Tibial artery (tissue), 4 donors: ENCODE data around the gene LCN12.
A peak's percentile ranks its signal among the peaks of the same experiment; 100 is the strongest.

Experiments
- DNase-seq, 2 donors: peaks; one replicate each; pipeline ENCODE4 v3.0.0-alpha.2; 2019
- H3K27ac ChIP-seq, 2 donors: fragments of 200-600 bp; sonication (generic) in 1 of 2; 1 replicate in 1 of 2; 2 replicates in 1 of 2; pipeline ENCODE4 v1.5.1; 2018 to 2019; ENCODE audit warnings: mild to moderate bottlenecking in 1 of 2
- H3K27me3 ChIP-seq, 2 donors: fragments of 200-600 bp; sonication (generic) in 1 of 2; one replicate each; pipeline versions ENCODE4 v1.5.1 to v1.6.0; 2016 to 2019
- H3K36me3 ChIP-seq, 3 donors: fragments of 200-600 bp; sonication (generic) in 2 of 3; one replicate each; pipeline ENCODE4 v1.5.1; 2016 to 2019; ENCODE audit warnings: mild to moderate bottlenecking in 2 of 3
- H3K4me1 ChIP-seq, 4 donors: fragments of 200-600 bp; sonication (generic) in 2 of 4; 1 replicate in 3 of 4; 2 replicates in 1 of 4; pipeline ENCODE4 v1.5.1; 2016 to 2019
- H3K4me3 ChIP-seq, 2 donors: fragments of 200-600 bp; sonication (generic) in 1 of 2; 1 replicate in 1 of 2; 2 replicates in 1 of 2; pipeline ENCODE4 v1.5.1; 2018 to 2019; ENCODE audit warnings: mild to moderate bottlenecking in 2 of 2
- H3K9me3 ChIP-seq, 3 donors: fragments of 200-600 bp; sonication (generic) in 1 of 3; one replicate each; pipeline ENCODE4 v1.5.1; 2016 to 2019
- CTCF ChIP-seq, 2 experiments: fragments of 200-600 bp in 1 of 2; fragments of 450-650 bp in 1 of 2; IDR thresholded peaks; one replicate each; pipeline ENCODE4 v1.5.1; 2017 to 2019; ENCODE audit warnings: antibody characterized with exemption in 2 of 2, mild to moderate bottlenecking in 1 of 2, moderate library complexity in 1 of 2
- intact Hi-C: fragments of 100-400 bp; cut with DNase I; formaldehyde crosslinking; loops from one replicate; pipeline ENCODE4 v1.15.0; 2023; ENCODE audit warnings: low total_unique reads

The LCN12 gene

DNA sequence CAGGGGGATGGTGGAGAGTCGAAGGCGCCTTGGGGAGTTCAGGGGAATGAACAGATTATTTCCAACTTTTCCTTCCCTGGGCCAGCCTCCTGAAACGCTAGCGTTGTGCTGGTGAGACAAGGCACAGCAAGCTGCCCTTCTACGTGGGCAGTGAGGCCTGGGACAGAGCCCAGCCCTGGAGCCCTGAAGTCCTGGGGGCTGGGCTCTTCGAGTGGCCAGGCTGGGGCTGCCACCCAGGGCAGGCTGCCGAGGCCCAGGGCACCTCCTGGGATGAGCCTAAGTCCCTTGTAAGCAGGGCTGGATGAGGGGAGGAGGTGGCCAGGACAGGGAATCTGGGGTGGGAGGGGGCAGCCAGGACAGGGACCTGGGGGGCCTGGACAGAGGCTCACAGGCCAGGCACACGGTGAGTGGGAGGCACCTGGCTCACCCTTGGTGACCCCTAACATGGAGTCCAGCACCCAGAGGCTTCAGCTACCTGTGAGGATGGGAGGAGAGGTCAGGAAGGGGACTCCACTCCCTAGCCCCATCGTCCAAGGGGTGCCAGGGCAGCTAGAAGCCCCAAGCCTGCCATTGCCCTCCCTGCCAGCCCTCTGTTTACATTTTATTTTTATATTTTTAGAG is 1.3 kb upstream of the LCN12 start:
- H3K9me3 ChIP-seq = no peaks in the 10 kb centered on the region
- H3K4me3 ChIP-seq = peak overlapping the region; percentile 61 to 93
- no peaks in the 10 kb centered on the region for H3K27me3 ChIP-seq
- peak overlapping the region; percentile 86 to 89 for H3K27ac ChIP-seq
- H3K36me3 ChIP-seq = no peaks in the 10 kb centered on the region
- no peak for TF ChIP-seq CTCF (IDR thresholded peaks at IDR 0.05)
- no peak for DNase-seq
- intact Hi-C loops = loop anchor here (5.0 kb wide), 2 partner anchors 37 to 77 kb away; partner anchors contain the start of gene ABCA2
- peaks cover 0 to 35% (median 26%) of the 10 kb centered on the region in 4 donors for H3K4me1 ChIP-seq

DNA sequence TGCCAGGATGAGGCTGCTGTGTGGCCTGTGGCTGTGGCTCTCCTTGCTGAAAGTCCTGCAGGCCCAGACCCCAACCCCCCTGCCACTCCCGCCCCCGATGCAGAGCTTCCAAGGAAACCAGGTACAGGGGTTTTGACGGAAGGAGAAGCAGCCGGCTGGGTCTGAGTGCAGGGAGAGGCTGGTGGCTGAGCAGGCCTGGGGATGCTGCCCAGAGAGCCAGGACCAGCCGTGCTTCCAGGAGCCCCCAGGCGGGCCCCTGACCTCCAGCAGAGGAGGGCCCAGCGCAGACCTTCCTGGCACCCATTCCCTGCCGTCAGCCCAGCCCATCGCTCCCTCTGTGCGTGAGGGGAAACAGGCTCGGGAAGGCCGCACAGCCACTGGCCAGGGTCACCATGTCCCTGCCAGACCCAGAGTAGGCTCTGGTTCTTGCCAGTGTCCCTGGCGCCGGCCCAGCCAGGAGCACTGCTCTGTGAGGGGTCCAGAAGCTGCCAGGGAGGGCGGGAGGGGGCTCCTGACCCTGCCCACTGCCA is 313 bp downstream of the LCN12 start:
- Histone ChIP-seq H3K36me3 (no peaks in the 10 kb centered on the region), H3K27ac (no peak overlapping the region), H3K4me3 (no peak overlapping the region), H3K9me3 (no peaks in the 10 kb centered on the region), H3K4me1 (peaks cover 0 to 24% (median 18%) of the 10 kb centered on the region in 4 donors), H3K27me3 (no peaks in the 10 kb centered on the region)
- no peak for DNase-seq
- intact Hi-C loops = loop anchor here (5.0 kb wide), 2 partner anchors 35 to 75 kb away; partner anchors contain the start of gene ABCA2
- no peak for TF ChIP-seq CTCF (IDR thresholded peaks at IDR 0.05)

GRCh38 chr9:136952876-136953770 is 1.1 kb downstream of the LCN12 start:
- no peak for TF ChIP-seq CTCF (IDR thresholded peaks at IDR 0.05)
- peaks cover 0 to 17% (median 14%) of the 10 kb centered on the region in 4 donors for H3K4me1 ChIP-seq
- no peaks in the 10 kb centered on the region for H3K9me3 ChIP-seq
- H3K27me3 ChIP-seq = no peaks in the 10 kb centered on the region
- H3K36me3 ChIP-seq = no peaks in the 10 kb centered on the region
- H3K4me3 ChIP-seq = no peak overlapping the region
- no peak for DNase-seq
- no peak overlapping the region for H3K27ac ChIP-seq
- intact Hi-C loops = loop anchor here (5.0 kb wide), 2 partner anchors 34 to 74 kb away; partner anchors contain the start of gene ABCA2

- Histone ChIP-seq H3K9me3 (no peaks in the 10 kb centered on the region), H3K4me1 (peaks cover 0 to 16% (median 14%) of the 10 kb centered on the region in 4 donors), H3K4me3 (no peak overlapping the region), H3K27ac (no peak overlapping the region), H3K36me3 (no peaks in the 10 kb centered on the region), H3K27me3 (no peaks in the 10 kb centered on the region)
- intact Hi-C loops = loop anchor here (5.0 kb wide), 2 partner anchors 33 to 73 kb away; partner anchors contain the start of gene ABCA2
- no peak for DNase-seq
- TF ChIP-seq CTCF (IDR thresholded peaks at IDR 0.05) = no peak
Measured at GRCh38 chr9:136953771-136954269, 1.7 kb downstream of the LCN12 start.

- Histone ChIP-seq H3K36me3 (no peaks in the 10 kb centered on the region), H3K9me3 (no peaks in the 10 kb centered on the region), H3K27ac (no peak overlapping the region), H3K4me3 (no peak overlapping the region), H3K4me1 (peaks cover 0 to 10% (median 9%) of the 10 kb centered on the region in 4 donors), H3K27me3 (no peaks in the 10 kb centered on the region)
- DNase-seq = no peak
- TF ChIP-seq CTCF (IDR thresholded peaks at IDR 0.05) = no peak
- intact Hi-C loops = loop anchor here (5.0 kb wide), 2 partner anchors 33 to 73 kb away; partner anchors contain the start of gene ABCA2
Measured at GRCh38 chr9:136954270-136955083, 2.4 kb downstream of the LCN12 start.
